HepG2 (cell line): ENCODE results near the gene SMPD1. TPM values are rescaled to one million over a fixed set of nuclear protein-coding genes. Genes with fewer than 3 reads are reported as not detected.

Source experiments
- AKAP8 ChIP-seq: sonication (generic); formaldehyde crosslinking; IDR thresholded peaks from 2 replicates; pipeline ENCODE4 v1.5.1; 2020; ENCODE audit warnings: mild to moderate bottlenecking, missing genetic modification reagents
- ISL2 ChIP-seq: sonication (generic); formaldehyde crosslinking; IDR thresholded peaks from 2 replicates; pipeline ENCODE4 v1.5.0; 2020; ENCODE audit warnings: missing genetic modification reagents
- MAZ ChIP-seq, 2 experiments: sonication (generic) in 1 of 2; formaldehyde crosslinking in 1 of 2; IDR thresholded peaks; 2 replicates each; pipeline versions ENCODE4 v1.5.0 to v1.6.1; 2012 to 2020; ENCODE audit warnings: low read depth in 2 of 2, mild to moderate bottlenecking in 2 of 2, borderline replicate concordance in 1 of 2, improper control_type of control experiment in 1 of 2, low read length in 1 of 2, missing genetic modification reagents in 1 of 2, moderate library complexity in 1 of 2
- PHF21A ChIP-seq: sonication (generic); formaldehyde crosslinking; IDR thresholded peaks from 2 replicates; pipeline ENCODE4 v1.5.0; 2020; ENCODE audit warnings: mild to moderate bottlenecking, missing genetic modification reagents
- SALL1 ChIP-seq: sonication (generic); formaldehyde crosslinking; IDR thresholded peaks from 2 replicates; pipeline ENCODE4 v1.8.0; 2022; ENCODE audit warnings: mild to moderate bottlenecking, missing genetic modification reagents
- SP2 ChIP-seq: sonication (generic); formaldehyde crosslinking; IDR thresholded peaks from 2 replicates; pipeline ENCODE4 v1.5.1; 2020; ENCODE audit warnings: mild to moderate bottlenecking, missing genetic modification reagents
- SRY ChIP-seq: sonication (generic); formaldehyde crosslinking; IDR thresholded peaks from 2 replicates; pipeline ENCODE4 v1.8.0; 2022; ENCODE audit warnings: mild to moderate bottlenecking, missing genetic modification reagents
- ZBTB7B ChIP-seq: sonication (generic); formaldehyde crosslinking; IDR thresholded peaks from 2 replicates; pipeline ENCODE4 v1.4.0; 2020; ENCODE audit warnings: missing genetic modification reagents
- ZNF20 ChIP-seq: sonication (generic); formaldehyde crosslinking; IDR thresholded peaks from 2 replicates; pipeline ENCODE4 v1.4.0; 2020; ENCODE audit warnings: mild to moderate bottlenecking, moderate library complexity, missing genetic modification reagents
- ZNF274 ChIP-seq: sonication (generic); formaldehyde crosslinking; IDR thresholded peaks from 2 replicates; pipeline ENCODE4 v1.5.1; 2020; ENCODE audit warnings: mild to moderate bottlenecking, missing genetic modification reagents
- ZNF3 ChIP-seq: IDR thresholded peaks from 2 replicates; pipeline ENCODE4 v1.7.0; 2017; ENCODE audit warnings: inconsistent platforms
- ZNF468 ChIP-seq: sonication (generic); formaldehyde crosslinking; IDR thresholded peaks from 2 replicates; pipeline ENCODE4 v1.8.0; 2022; ENCODE audit warnings: mild to moderate bottlenecking, moderate library complexity, missing genetic modification reagents
- polyA plus RNA-seq, 8 experiments: library from polyadenylated mRNA; depleted of rRNA in 3 of 8; stranded (reverse) in 7 of 8; unstranded in 1 of 8; fragments of >200 nt; fragmentation: Illumina TruSeq in 4 of 8; extraction: Trizol in 4 of 8; gene quantifications; 2 replicates each; pipeline versions ENCODE4 v1.2.1 to v1.2.3, GENCODE V29; 2011 to 2016; ENCODE audit warnings: low read depth in 4 of 8, missing spikeins in 1 of 8, mixed read lengths in 1 of 8; ENCODE audit not compliant: insufficient read depth in 1 of 8
- total RNA-seq, 5 experiments: library from RNA; depleted of rRNA; stranded (reverse); fragments of >200 nt; fragmentation: Illumina TruSeq; extraction: Trizol; gene quantifications; 2 replicates each; pipeline ENCODE4 v1.2.3, GENCODE V29; 2016; ENCODE audit warnings: low read depth in 1 of 5
- TF ChIP-seq, protein P1 (sequence below): IDR thresholded peaks from 2 replicates; pipeline ENCODE4 v1.6.1; 2016; ENCODE audit warnings: missing compliant biosample characterization, missing genetic modification reagents, borderline replicate concordance
- TF ChIP-seq, protein P2 (sequence below): IDR thresholded peaks from 2 replicates; pipeline ENCODE4 v1.6.1; 2016; ENCODE audit warnings: low read depth, missing genetic modification reagents, missing compliant biosample characterization
- TF ChIP-seq, protein P3 (sequence below): sonication (generic); formaldehyde crosslinking; conservative IDR thresholded peaks from 2 replicates; pipeline ENCODE4 v1.5.0; 2020; ENCODE audit warnings: missing genetic modification reagents
- TF ChIP-seq, protein P4 (sequence below): sonication (generic); formaldehyde crosslinking; IDR thresholded peaks from 2 replicates; pipeline ENCODE4 v1.5.0; 2020; ENCODE audit warnings: missing genetic modification reagents
- TF ChIP-seq, protein P5 (sequence below): sonication (generic); formaldehyde crosslinking; IDR thresholded peaks from 2 replicates; pipeline ENCODE4 v1.9.0; 2021; ENCODE audit warnings: missing genetic modification reagents, mild to moderate bottlenecking, borderline replicate concordance

The SMPD1 gene
- total and polyA plus RNA-seq, 2 of the 13 experiments (the other 11 are each of a cell fraction or from before 2014, with no cell fraction given), result 6.3 to 8.4 TPM

DNA sequence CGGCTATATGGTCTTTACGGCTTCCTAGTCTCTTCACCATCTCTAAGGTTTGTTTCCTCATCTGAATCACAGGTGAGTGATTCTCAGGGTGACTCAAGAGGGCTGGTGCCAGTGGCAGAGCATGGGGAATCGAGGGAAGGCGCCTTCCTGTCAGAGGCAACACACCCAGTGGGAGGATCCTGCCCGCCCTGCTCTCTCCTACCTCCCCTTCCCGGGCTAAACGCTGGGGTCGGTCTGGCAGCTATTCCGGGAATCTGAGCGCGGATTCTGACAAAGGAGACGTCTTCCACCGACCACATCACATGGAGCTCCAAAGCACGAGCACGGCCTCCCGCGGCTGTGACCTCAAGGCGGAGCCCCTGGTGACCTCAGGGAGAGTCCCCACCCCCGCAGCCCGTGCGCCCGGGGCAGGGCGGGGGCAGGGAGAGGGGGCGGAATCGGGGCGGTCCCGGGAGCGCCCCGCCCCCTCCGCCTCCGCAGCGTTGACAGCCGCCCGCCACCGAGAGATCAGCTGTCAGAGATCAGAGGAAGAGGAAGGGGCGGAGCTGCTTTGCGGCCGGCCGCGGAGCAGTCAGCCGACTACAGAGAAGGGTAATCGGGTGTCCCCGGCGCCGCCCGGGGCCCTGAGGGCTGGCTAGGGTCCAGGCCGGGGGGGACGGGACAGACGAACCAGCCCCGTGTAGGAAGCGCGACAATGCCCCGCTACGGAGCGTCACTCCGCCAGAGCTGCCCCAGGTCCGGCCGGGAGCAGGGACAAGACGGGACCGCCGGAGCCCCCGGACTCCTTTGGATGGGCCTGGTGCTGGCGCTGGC is at the start of gene SMPD1 (continued):
- peak; percentile 84 for TF ChIP-seq MAZ (IDR thresholded peaks at IDR 0.05; ENCODE audit: borderline replicate concordance, low read depth, low read length)
- TF ChIP-seq MAZ (CRISPR knock-in tag; IDR thresholded peaks at IDR 0.05; ENCODE audit: low read depth), result peak; percentile 67
- 0 out of 2 replicates have a peak, but pooled peaks have one; percentile 6 for TF ChIP-seq ZBTB7B (CRISPR knock-in tag)
- no peak for TF ChIP-seq SP2 (CRISPR knock-in tag)
- TF ChIP-seq, protein P1, sequence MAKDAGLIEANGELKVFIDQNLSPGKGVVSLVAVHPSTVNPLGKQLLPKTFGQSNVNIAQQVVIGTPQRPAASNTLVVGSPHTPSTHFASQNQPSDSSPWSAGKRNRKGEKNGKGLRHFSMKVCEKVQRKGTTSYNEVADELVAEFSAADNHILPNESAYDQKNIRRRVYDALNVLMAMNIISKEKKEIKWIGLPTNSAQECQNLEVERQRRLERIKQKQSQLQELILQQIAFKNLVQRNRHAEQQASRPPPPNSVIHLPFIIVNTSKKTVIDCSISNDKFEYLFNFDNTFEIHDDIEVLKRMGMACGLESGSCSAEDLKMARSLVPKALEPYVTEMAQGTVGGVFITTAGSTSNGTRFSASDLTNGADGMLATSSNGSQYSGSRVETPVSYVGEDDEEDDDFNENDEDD, result peak; percentile 65; the same call in 1 of the 2 replicates
- no peak for TF ChIP-seq ZNF468 (CRISPR knock-in tag)
- peak; percentile 50; the same call in 1 of the 2 replicates for TF ChIP-seq SALL1
- TF ChIP-seq ZNF3 (CRISPR knock-in tag), result no peak
- TF ChIP-seq, protein P2, sequence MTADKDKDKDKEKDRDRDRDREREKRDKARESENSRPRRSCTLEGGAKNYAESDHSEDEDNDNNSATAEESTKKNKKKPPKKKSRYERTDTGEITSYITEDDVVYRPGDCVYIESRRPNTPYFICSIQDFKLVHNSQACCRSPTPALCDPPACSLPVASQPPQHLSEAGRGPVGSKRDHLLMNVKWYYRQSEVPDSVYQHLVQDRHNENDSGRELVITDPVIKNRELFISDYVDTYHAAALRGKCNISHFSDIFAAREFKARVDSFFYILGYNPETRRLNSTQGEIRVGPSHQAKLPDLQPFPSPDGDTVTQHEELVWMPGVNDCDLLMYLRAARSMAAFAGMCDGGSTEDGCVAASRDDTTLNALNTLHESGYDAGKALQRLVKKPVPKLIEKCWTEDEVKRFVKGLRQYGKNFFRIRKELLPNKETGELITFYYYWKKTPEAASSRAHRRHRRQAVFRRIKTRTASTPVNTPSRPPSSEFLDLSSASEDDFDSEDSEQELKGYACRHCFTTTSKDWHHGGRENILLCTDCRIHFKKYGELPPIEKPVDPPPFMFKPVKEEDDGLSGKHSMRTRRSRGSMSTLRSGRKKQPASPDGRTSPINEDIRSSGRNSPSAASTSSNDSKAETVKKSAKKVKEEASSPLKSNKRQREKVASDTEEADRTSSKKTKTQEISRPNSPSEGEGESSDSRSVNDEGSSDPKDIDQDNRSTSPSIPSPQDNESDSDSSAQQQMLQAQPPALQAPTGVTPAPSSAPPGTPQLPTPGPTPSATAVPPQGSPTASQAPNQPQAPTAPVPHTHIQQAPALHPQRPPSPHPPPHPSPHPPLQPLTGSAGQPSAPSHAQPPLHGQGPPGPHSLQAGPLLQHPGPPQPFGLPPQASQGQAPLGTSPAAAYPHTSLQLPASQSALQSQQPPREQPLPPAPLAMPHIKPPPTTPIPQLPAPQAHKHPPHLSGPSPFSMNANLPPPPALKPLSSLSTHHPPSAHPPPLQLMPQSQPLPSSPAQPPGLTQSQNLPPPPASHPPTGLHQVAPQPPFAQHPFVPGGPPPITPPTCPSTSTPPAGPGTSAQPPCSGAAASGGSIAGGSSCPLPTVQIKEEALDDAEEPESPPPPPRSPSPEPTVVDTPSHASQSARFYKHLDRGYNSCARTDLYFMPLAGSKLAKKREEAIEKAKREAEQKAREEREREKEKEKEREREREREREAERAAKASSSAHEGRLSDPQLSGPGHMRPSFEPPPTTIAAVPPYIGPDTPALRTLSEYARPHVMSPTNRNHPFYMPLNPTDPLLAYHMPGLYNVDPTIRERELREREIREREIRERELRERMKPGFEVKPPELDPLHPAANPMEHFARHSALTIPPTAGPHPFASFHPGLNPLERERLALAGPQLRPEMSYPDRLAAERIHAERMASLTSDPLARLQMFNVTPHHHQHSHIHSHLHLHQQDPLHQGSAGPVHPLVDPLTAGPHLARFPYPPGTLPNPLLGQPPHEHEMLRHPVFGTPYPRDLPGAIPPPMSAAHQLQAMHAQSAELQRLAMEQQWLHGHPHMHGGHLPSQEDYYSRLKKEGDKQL (CRISPR knock-in tag), result 0 out of 2 replicates have a peak, but pooled peaks have one; percentile 34
- peak; percentile 45; the same call in 1 of the 2 replicates for TF ChIP-seq PHF21A (CRISPR knock-in tag)
- no peak; the same call in none of the 2 replicates for TF ChIP-seq ISL2 (CRISPR knock-in tag)
- no peak for TF ChIP-seq ZNF20 (CRISPR knock-in tag)
- no peak for TF ChIP-seq ZNF274
- TF ChIP-seq, protein P3, sequence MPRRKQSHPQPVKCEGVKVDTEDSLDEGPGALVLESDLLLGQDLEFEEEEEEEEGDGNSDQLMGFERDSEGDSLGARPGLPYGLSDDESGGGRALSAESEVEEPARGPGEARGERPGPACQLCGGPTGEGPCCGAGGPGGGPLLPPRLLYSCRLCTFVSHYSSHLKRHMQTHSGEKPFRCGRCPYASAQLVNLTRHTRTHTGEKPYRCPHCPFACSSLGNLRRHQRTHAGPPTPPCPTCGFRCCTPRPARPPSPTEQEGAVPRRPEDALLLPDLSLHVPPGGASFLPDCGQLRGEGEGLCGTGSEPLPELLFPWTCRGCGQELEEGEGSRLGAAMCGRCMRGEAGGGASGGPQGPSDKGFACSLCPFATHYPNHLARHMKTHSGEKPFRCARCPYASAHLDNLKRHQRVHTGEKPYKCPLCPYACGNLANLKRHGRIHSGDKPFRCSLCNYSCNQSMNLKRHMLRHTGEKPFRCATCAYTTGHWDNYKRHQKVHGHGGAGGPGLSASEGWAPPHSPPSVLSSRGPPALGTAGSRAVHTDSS (CRISPR knock-in tag), result no peak
- no peak; the same call in 1 of the 2 replicates for TF ChIP-seq SRY (CRISPR knock-in tag)
- TF ChIP-seq, protein P4, sequence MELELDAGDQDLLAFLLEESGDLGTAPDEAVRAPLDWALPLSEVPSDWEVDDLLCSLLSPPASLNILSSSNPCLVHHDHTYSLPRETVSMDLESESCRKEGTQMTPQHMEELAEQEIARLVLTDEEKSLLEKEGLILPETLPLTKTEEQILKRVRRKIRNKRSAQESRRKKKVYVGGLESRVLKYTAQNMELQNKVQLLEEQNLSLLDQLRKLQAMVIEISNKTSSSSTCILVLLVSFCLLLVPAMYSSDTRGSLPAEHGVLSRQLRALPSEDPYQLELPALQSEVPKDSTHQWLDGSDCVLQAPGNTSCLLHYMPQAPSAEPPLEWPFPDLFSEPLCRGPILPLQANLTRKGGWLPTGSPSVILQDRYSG, result no peak
- TF ChIP-seq, protein P5, sequence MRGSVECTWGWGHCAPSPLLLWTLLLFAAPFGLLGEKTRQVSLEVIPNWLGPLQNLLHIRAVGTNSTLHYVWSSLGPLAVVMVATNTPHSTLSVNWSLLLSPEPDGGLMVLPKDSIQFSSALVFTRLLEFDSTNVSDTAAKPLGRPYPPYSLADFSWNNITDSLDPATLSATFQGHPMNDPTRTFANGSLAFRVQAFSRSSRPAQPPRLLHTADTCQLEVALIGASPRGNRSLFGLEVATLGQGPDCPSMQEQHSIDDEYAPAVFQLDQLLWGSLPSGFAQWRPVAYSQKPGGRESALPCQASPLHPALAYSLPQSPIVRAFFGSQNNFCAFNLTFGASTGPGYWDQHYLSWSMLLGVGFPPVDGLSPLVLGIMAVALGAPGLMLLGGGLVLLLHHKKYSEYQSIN (CRISPR knock-in tag), result no peak
- no peak for TF ChIP-seq AKAP8
